CD4-positive, alpha-beta T cell treated with Interleukin-6 at 100 ng/mL for 8 hours (primary cell): ENCODE measurements around the gene UNC93B1.

Source experiments
- DNase-seq: peaks from one replicate; pipeline ENCODE4 v3.0.0-alpha.2; 2020; ENCODE audit warnings: mixed read lengths, low spot score

UNC93B1 gene

GRCh38 chr11:68003846-68004550 is at the start of gene UNC93B1:
Gene UNC93B1, minus strand, starts transcription at chr11:68004097. Its CDS starts 54 bp downstream, at chr11:68004043.
- DNase-seq = peak; percentile 78

DNA sequence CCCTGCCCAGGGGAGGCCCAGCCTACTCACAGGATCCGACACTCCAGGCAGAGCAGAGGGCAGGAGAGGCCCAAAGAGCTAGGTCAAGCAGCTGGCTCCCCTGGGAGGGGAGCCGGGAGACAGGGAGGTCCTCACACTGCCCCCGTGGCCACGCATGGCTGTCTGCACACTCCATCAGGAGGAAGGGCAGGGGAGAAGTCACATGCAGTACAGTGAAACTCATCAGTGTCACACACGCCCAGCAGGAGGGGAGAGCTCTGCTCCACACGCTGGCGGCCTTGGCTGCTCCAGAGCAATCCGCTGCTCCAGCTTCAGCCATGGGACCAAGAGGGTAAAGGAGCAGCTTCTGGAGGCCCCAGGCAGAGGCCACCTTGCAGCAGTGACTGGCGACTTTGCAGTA is 49.2 kb upstream of the UNC93B1 start:
- no peak for DNase-seq

- DNase-seq = no peak
Observed at GRCh38 chr11:68052137-68052873, 48.4 kb upstream of the UNC93B1 start.

GRCh38 chr11:68051191-68052136 is 47.6 kb upstream of the UNC93B1 start:
- no peak for DNase-seq

DNA sequence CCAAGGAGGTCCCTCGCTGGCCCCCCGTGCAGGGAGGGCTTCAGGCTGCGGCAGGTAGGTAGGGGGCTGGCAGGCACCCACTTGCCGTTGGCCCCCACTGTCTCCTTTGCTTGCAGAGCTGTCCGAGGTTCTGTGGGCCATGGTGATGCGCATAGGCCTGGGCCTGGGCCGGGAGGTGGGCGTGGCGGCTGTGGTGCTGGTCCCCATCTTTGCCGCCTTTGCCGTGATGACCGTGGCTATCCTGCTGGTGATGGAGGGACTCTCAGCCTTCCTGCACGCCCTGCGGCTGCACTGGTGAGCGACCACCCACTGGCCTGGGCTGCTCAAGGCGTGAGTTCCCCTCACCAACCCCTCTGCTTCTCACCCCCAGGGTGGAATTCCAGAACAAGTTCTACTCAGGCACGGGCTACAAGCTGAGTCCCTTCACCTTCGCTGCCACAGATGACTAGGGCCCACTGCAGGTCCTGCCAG is 46.5 kb upstream of the UNC93B1 start:
- DNase-seq = no peak

GRCh38 chr11:68049509-68050370 is 45.8 kb upstream of the UNC93B1 start:
- no peak for DNase-seq

GRCh38 chr11:68048681-68049508 is 45.0 kb upstream of the UNC93B1 start:
- no peak for DNase-seq

DNA sequence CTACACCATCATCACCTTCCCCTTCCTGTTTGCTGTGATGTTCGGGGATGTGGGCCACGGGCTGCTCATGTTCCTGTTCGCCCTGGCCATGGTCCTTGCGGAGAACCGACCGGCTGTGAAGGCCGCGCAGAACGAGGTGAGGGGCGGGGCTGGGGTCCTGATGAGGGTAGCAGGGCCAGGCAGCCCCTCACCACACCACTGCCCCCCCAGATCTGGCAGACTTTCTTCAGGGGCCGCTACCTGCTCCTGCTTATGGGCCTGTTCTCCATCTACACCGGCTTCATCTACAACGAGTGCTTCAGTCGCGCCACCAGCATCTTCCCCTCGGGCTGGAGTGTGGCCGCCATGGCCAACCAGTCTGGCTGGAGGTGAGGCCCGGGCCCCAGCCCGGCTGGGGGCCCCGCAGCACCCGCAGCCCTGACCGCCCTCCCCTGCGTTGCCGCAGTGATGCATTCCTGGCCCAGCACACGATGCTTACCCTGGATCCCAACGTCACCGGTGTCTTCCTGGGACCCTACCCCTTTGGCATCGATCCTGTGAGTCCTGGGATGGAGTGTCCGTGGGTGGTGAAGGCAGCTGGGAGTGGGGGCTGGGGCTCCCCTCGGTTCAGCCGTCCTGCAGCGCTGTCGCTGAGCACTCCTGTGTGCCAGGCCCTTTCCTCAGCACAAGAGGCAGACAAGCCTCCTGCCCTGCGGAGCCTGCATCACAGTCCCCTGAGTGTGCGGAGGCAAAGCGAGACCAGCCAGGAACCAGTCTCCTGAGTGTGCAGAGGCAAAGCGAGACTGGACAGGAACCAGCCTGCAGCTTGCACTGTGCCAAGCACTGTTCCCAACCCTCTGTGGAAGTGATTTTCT is 43.8 kb upstream of the UNC93B1 start:
- no peak for DNase-seq

DNA sequence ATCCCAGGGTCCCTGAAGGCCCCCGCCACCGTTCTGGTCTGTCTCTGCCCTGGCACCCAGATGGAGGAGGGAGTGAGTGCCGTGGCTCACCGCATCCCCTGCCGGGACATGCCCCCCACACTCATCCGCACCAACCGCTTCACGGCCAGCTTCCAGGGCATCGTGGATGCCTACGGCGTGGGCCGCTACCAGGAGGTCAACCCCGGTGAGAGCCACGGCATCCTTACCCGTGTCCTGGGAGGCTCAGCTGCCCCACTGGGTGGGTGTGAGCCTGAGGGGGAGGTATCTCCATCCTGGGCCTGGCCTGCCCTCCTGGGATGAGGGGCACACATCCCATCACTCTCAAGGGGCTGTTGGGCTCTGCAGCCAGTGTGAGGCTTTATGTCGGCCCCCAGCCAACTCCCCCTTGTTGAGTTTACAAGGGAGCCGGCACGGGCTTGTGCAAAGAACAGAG is 41.0 kb upstream of the UNC93B1 start:
- no peak for DNase-seq

GRCh38 chr11:68044145-68044813 is 40.4 kb upstream of the UNC93B1 start:
- no peak for DNase-seq

GRCh38 chr11:68043349-68044144 is 39.6 kb upstream of the UNC93B1 start:
- DNase-seq = no peak

GRCh38 chr11:68043029-68043348 is 39.1 kb upstream of the UNC93B1 start:
- DNase-seq = no peak

- no peak for DNase-seq
Observed at GRCh38 chr11:68042219-68043028, 38.5 kb upstream of the UNC93B1 start.

DNA sequence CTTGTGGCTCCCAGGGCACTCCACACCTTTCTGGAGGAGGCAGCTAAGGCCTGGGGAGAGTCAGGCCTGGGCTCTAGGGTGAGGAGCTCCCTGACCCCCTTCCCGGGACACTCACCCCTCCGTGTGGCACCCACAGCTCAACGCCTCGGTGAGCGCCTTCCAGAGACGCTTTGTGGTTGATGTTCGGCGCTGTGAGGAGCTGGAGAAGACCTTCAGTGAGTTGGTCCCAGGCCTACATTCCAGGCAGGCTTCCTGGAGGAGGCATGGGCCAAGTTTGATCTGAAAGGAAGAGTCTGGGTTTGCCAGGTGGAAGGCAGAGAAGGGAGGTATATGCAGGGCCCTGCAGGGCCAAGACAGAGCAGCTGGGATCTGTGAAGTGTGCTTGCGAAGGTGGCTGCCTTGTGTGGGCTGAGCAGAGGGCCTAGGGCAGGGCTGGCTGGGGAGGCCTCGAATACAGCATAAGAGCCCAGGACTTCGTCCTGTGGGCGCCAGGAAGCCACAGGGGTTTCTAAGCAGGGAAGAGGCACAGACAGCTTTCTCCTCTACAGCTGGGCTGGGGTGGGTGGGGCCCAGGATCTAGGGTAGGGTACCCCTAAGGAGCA is 37.8 kb upstream of the UNC93B1 start:
- DNase-seq = no peak

DNA sequence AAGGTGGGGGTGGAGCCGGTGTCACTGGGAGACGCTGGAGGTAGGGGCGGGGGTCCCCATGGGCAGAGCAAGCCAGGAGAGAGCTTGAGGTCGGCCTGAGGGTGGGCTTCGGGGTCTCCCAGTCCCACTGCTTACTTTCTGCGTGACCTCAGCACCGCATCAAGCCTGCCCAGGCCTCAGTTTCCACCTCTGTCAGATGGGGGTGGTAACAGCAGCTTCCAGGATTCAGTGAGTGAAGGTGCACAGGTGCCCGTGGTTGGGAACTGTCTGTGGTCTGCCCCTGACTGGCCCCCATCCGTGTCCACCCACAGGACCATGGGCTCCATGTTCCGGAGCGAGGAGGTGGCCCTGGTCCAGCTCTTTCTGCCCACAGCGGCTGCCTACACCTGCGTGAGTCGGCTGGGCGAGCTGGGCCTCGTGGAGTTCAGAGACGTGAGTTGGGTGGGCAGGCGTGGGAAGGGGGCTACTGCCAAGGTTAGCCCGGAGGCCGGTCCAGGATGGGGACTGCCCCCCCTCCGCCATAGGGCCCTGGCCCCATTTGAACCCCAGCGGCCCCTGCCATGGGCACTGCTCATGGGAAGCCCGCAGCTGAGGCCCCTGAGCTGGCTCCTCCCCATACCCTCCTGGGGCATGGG is 37.2 kb upstream of the UNC93B1 start:
- no peak for DNase-seq
